HEK293 (cell line): ENCODE measurements around the gene PXDC1.

ENCODE experiments used
- CTCF ChIA-PET: fragments of 350-600 bp; formaldehyde crosslinking; extraction: SDS; loops from one replicate; lab custom pipeline; 2021; ENCODE audit warnings: antibody characterized with exemption; lab: Yijun Ruan, JAX
- POLR2A ChIA-PET: fragments of 300-600 bp; formaldehyde crosslinking; extraction: SDS; loops from one replicate; lab custom pipeline; 2020; ENCODE audit warnings: antibody characterized with exemption, inconsistent platforms; lab: Yijun Ruan, JAX
- H3K27ac ChIP-seq: fragments of 200-500 bp; sonication (Bioruptor generic); 2 replicates; pipeline ENCODE4 v1.5.1; 2014; ENCODE audit warnings: low read depth, low read length, control low read depth, inconsistent platforms; ENCODE audit errors: extremely low read depth
- H3K36me3 ChIP-seq, 2 experiments: fragments of 200-500 bp in 1 of 2; sonication (Bioruptor generic) in 1 of 2; 1 replicate in 1 of 2; 2 replicates in 1 of 2; pipeline ENCODE4 v1.5.1; 2014 to 2017; ENCODE audit warnings: inconsistent platforms in 2 of 2, low read length in 2 of 2; ENCODE audit not compliant: control insufficient read depth in 2 of 2, insufficient read depth in 1 of 2
- H3K4me1 ChIP-seq: fragments of 200-500 bp; sonication (Bioruptor generic); 2 replicates; pipeline ENCODE4 v1.5.1; 2014; ENCODE audit warnings: mild to moderate bottlenecking, low read length, inconsistent platforms; ENCODE audit not compliant: control insufficient read depth, insufficient read depth
- H3K4me3 ChIP-seq: 2 replicates; pipeline ENCODE4 v1.5.1; 2011; ENCODE audit warnings: low read depth, mild to moderate bottlenecking, control low read depth, low read length, moderate library complexity
- H3K9me3 ChIP-seq: fragments of 200-500 bp; sonication (Bioruptor generic); 2 replicates; pipeline ENCODE4 v1.5.1; 2014; ENCODE audit warnings: low read depth, low read length, inconsistent platforms; ENCODE audit not compliant: control insufficient read depth, insufficient read depth
- GLI4 ChIP-seq: fragments of 450-650 bp; formaldehyde crosslinking; IDR thresholded peaks from 2 replicates; pipeline ENCODE4 v1.5.1; 2016; ENCODE audit warnings: missing biosample characterization, missing genetic modification characterization
- PRDM1 ChIP-seq: fragments of 450-650 bp; formaldehyde crosslinking; IDR thresholded peaks from 2 replicates; pipeline ENCODE4; 2016; ENCODE audit warnings: missing biosample characterization, missing genetic modification characterization
- REPIN1 ChIP-seq: fragments of 450-650 bp; formaldehyde crosslinking; IDR thresholded peaks from 2 replicates; pipeline ENCODE4 v1.5.1; 2017; ENCODE audit warnings: missing biosample characterization, missing genetic modification characterization, low read depth
- SCRT2 ChIP-seq: fragments of 450-650 bp; formaldehyde crosslinking; IDR thresholded peaks from 2 replicates; pipeline ENCODE4 v1.5.1; 2016; ENCODE audit warnings: missing biosample characterization, missing genetic modification characterization
- SP7 ChIP-seq: fragments of 450-650 bp; formaldehyde crosslinking; IDR thresholded peaks from 2 replicates; pipeline ENCODE4 v1.5.1; 2016; ENCODE audit warnings: missing biosample characterization, missing genetic modification characterization
- TCF7L2 ChIP-seq: IDR thresholded peaks from 2 replicates; pipeline ENCODE4 v1.6.1; 2011; ENCODE audit warnings: low read depth, mild to moderate bottlenecking, inconsistent platforms, low read length, moderate library complexity, borderline replicate concordance
- ZFP37 ChIP-seq: fragments of 450-650 bp; formaldehyde crosslinking; IDR thresholded peaks from 2 replicates; pipeline ENCODE4 v1.5.1; 2016; ENCODE audit warnings: missing biosample characterization, missing genetic modification characterization
- ZFP41 ChIP-seq: fragments of 450-650 bp; formaldehyde crosslinking; IDR thresholded peaks from 2 replicates; pipeline ENCODE4 v1.5.1; 2016; ENCODE audit warnings: missing biosample characterization, missing genetic modification characterization, borderline replicate concordance
- ZNF19 ChIP-seq: fragments of 450-650 bp; formaldehyde crosslinking; IDR thresholded peaks from 2 replicates; pipeline ENCODE4; 2016; ENCODE audit warnings: missing biosample characterization, missing genetic modification characterization, low read depth
- ZNF292 ChIP-seq: fragments of 450-650 bp; formaldehyde crosslinking; IDR thresholded peaks from 2 replicates; pipeline ENCODE4 v1.5.1; 2016; ENCODE audit warnings: low read depth, missing biosample characterization, missing genetic modification characterization, borderline replicate concordance
- ZNF548 ChIP-seq: fragments of 450-650 bp; formaldehyde crosslinking; IDR thresholded peaks from 2 replicates; pipeline ENCODE4 v1.5.1; 2016; ENCODE audit warnings: missing biosample characterization, missing genetic modification characterization
- ZNF560 ChIP-seq: fragments of 450-650 bp; formaldehyde crosslinking; IDR thresholded peaks from 2 replicates; pipeline ENCODE4 v1.5.1; 2017; ENCODE audit warnings: missing biosample characterization, missing genetic modification characterization, borderline replicate concordance
- ZNF561 ChIP-seq: fragments of 450-650 bp; IDR thresholded peaks from 2 replicates; pipeline ENCODE4 v1.5.1; 2018; ENCODE audit warnings: missing biosample characterization, missing genetic modification characterization, borderline replicate concordance
- ZNF585B ChIP-seq: fragments of 450-650 bp; formaldehyde crosslinking; IDR thresholded peaks from 2 replicates; pipeline ENCODE4 v1.5.1; 2016; ENCODE audit warnings: missing biosample characterization, missing genetic modification characterization
- ZNF629 ChIP-seq: fragments of 450-650 bp; formaldehyde crosslinking; IDR thresholded peaks from 2 replicates; pipeline ENCODE4 v1.5.1; 2017; ENCODE audit warnings: missing biosample characterization, missing genetic modification characterization
- ZNF639 ChIP-seq: fragments of 450-650 bp; formaldehyde crosslinking; IDR thresholded peaks from 2 replicates; pipeline ENCODE4 v1.5.1; 2016; ENCODE audit warnings: missing biosample characterization, missing genetic modification characterization
- ZNF658 ChIP-seq: fragments of 450-650 bp; formaldehyde crosslinking; IDR thresholded peaks from 2 replicates; pipeline ENCODE4; 2016; ENCODE audit warnings: missing biosample characterization, missing genetic modification characterization
- ZNF701 ChIP-seq: fragments of 450-650 bp; formaldehyde crosslinking; IDR thresholded peaks from 2 replicates; pipeline ENCODE4 v1.5.1; 2016; ENCODE audit warnings: missing biosample characterization, missing genetic modification characterization
- ZNF747 ChIP-seq: fragments of 450-650 bp; formaldehyde crosslinking; IDR thresholded peaks from 2 replicates; pipeline ENCODE4 v1.5.1; 2016; ENCODE audit warnings: missing biosample characterization, missing genetic modification characterization
- ZNF768 ChIP-seq: fragments of 450-650 bp; formaldehyde crosslinking; IDR thresholded peaks from 2 replicates; pipeline ENCODE4 v1.5.1; 2018; ENCODE audit warnings: missing biosample characterization, mild to moderate bottlenecking, missing genetic modification characterization
- TF ChIP-seq, protein P1 (sequence below): sonication (generic); formaldehyde crosslinking; IDR thresholded peaks from 2 replicates; pipeline ENCODE4 v1.8.1; 2022; ENCODE audit warnings: mild to moderate bottlenecking, moderate library complexity, missing genetic modification reagents
- TF ChIP-seq, protein P2 (sequence below): fragments of 450-650 bp; formaldehyde crosslinking; IDR thresholded peaks from 2 replicates; pipeline ENCODE4 v1.5.1; 2017; ENCODE audit warnings: missing biosample characterization, missing genetic modification characterization
- TF ChIP-seq, protein P3 (sequence below): fragments of 450-650 bp; formaldehyde crosslinking; IDR thresholded peaks from 2 replicates; pipeline ENCODE4 v1.5.1; 2017; ENCODE audit warnings: missing biosample characterization, missing genetic modification characterization
- TF ChIP-seq, protein P4 (sequence below): fragments of 450-650 bp; formaldehyde crosslinking; IDR thresholded peaks from 2 replicates; pipeline ENCODE4 v1.5.1; 2016; ENCODE audit warnings: missing biosample characterization, missing genetic modification characterization
- TF ChIP-seq, protein P5 (sequence below): fragments of 450-650 bp; formaldehyde crosslinking; IDR thresholded peaks from 2 replicates; pipeline ENCODE4 v1.5.1; 2016; ENCODE audit warnings: missing biosample characterization, missing genetic modification characterization

The PXDC1 gene

GRCh38 chr6:3697609-3698008 lies 53.9 kb downstream of the PXDC1 start:
- H3K4me1 ChIP-seq, result no peaks in the 10 kb centered on the region
- H3K9me3 ChIP-seq, result no peaks in the 10 kb centered on the region
- H3K36me3 ChIP-seq, result no peaks in the 10 kb centered on the region
- CTCF ChIA-PET, result interaction anchor here (0.6 to 1.6 kb wide), 2 partner anchors 34 to 366 kb away, joined by 3 to 7 read pairs; no protein-coding TSS in a partner anchor
- H3K4me3 ChIP-seq, result no peak overlapping the region
- TF ChIP-seq ZFP41 (tag by site-specific recombination) (no peak), ZNF658 (tag by site-specific recombination) (no peak), PRDM1 (tag by site-specific recombination) (no peak), ZNF768 (tag by site-specific recombination) (no peak), ZNF701 (tag by site-specific recombination) (no peak), ZNF561 (tag by site-specific recombination) (no peak), ZNF585B (no peak), ZNF747 (no peak)
- TF ChIP-seq, protein P1, sequence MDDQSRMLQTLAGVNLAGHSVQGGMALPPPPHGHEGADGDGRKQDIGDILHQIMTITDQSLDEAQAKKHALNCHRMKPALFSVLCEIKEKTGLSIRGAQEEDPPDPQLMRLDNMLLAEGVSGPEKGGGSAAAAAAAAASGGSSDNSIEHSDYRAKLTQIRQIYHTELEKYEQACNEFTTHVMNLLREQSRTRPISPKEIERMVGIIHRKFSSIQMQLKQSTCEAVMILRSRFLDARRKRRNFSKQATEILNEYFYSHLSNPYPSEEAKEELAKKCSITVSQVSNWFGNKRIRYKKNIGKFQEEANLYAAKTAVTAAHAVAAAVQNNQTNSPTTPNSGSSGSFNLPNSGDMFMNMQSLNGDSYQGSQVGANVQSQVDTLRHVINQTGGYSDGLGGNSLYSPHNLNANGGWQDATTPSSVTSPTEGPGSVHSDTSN (CRISPR knock-in tag), result no peak
- TF ChIP-seq, protein P2, sequence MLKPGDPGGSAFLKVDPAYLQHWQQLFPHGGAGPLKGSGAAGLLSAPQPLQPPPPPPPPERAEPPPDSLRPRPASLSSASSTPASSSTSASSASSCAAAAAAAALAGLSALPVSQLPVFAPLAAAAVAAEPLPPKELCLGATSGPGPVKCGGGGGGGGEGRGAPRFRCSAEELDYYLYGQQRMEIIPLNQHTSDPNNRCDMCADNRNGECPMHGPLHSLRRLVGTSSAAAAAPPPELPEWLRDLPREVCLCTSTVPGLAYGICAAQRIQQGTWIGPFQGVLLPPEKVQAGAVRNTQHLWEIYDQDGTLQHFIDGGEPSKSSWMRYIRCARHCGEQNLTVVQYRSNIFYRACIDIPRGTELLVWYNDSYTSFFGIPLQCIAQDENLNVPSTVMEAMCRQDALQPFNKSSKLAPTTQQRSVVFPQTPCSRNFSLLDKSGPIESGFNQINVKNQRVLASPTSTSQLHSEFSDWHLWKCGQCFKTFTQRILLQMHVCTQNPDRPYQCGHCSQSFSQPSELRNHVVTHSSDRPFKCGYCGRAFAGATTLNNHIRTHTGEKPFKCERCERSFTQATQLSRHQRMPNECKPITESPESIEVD (tag by site-specific recombination), result no peak
- TF ChIP-seq, protein P3, sequence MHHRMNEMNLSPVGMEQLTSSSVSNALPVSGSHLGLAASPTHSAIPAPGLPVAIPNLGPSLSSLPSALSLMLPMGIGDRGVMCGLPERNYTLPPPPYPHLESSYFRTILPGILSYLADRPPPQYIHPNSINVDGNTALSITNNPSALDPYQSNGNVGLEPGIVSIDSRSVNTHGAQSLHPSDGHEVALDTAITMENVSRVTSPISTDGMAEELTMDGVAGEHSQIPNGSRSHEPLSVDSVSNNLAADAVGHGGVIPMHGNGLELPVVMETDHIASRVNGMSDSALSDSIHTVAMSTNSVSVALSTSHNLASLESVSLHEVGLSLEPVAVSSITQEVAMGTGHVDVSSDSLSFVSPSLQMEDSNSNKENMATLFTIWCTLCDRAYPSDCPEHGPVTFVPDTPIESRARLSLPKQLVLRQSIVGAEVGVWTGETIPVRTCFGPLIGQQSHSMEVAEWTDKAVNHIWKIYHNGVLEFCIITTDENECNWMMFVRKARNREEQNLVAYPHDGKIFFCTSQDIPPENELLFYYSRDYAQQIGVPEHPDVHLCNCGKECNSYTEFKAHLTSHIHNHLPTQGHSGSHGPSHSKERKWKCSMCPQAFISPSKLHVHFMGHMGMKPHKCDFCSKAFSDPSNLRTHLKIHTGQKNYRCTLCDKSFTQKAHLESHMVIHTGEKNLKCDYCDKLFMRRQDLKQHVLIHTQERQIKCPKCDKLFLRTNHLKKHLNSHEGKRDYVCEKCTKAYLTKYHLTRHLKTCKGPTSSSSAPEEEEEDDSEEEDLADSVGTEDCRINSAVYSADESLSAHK (tag by site-specific recombination), result no peak
- TF ChIP-seq, protein P4, sequence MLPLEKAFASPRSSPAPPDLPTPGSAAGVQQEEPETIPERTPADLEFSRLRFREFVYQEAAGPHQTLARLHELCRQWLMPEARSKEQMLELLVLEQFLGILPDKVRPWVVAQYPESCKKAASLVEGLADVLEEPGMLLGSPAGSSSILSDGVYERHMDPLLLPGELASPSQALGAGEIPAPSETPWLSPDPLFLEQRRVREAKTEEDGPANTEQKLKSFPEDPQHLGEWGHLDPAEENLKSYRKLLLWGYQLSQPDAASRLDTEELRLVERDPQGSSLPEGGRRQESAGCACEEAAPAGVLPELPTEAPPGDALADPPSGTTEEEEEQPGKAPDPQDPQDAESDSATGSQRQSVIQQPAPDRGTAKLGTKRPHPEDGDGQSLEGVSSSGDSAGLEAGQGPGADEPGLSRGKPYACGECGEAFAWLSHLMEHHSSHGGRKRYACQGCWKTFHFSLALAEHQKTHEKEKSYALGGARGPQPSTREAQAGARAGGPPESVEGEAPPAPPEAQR (tag by site-specific recombination), result no peak
- H3K27ac ChIP-seq, result no peak overlapping the region
- POLR2A ChIA-PET, result no interaction called here

DNA sequence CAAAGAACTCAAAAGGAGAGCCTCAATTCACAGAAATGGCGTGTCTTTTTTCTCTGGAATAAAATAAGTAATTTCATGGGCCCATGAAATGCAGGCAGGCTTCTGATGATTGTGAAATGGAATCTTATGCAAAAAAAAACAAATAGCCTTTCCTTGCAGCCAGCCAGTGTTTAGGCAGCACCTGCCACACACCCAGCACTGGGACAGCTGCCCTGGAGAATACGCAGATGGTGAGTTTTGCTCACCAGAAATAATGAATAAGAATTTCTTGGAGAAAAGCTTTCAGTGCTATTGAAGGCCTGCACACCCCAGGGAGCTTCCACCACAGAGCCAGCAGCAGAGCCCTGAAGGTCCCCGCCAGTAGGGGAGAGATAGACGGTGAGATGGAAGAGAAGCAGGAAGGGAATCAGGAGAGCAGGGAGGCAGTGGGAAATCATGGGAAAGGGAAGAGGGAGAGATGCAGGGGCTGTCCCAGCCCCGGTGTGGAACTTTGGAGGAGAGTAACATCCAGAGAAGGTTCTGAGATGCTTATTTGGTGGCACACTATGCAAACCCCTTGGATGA lies 54.9 kb downstream of the PXDC1 start:
- Histone ChIP-seq H3K4me3 (no peak overlapping the region), H3K36me3 (no peaks in the 10 kb centered on the region), H3K4me1 (no peaks in the 10 kb centered on the region), H3K27ac (no peak overlapping the region), H3K9me3 (no peaks in the 10 kb centered on the region)
- ChIA-PET POLR2A (no interaction called here), CTCF (interaction anchor here (0.5 to 1.6 kb wide), 3 partner anchors 13 to 1488 kb away, joined by 3 to 5 read pairs (median 3); no protein-coding TSS in a partner anchor)
- TF ChIP-seq REPIN1 (tag by site-specific recombination) (no peak), GLI4 (no peak), ZNF548 (tag by site-specific recombination) (no peak), ZNF629 (tag by site-specific recombination) (no peak), ZFP37 (no peak), TCF7L2 (no peak), ZNF292 (tag by site-specific recombination) (no peak), ZNF560 (tag by site-specific recombination) (no peak), ZNF19 (tag by site-specific recombination) (no peak), SCRT2 (tag by site-specific recombination) (no peak), ZNF639 (tag by site-specific recombination) (no peak), ZNF747 (no peak), SP7 (tag by site-specific recombination) (no peak)
- TF ChIP-seq, protein P5, sequence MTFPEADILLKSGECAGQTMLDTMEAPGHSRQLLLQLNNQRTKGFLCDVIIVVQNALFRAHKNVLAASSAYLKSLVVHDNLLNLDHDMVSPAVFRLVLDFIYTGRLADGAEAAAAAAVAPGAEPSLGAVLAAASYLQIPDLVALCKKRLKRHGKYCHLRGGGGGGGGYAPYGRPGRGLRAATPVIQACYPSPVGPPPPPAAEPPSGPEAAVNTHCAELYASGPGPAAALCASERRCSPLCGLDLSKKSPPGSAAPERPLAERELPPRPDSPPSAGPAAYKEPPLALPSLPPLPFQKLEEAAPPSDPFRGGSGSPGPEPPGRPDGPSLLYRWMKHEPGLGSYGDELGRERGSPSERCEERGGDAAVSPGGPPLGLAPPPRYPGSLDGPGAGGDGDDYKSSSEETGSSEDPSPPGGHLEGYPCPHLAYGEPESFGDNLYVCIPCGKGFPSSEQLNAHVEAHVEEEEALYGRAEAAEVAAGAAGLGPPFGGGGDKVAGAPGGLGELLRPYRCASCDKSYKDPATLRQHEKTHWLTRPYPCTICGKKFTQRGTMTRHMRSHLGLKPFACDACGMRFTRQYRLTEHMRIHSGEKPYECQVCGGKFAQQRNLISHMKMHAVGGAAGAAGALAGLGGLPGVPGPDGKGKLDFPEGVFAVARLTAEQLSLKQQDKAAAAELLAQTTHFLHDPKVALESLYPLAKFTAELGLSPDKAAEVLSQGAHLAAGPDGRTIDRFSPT (tag by site-specific recombination), result no peak
